Gastroesophageal sphincter (tissue), 3 donors: ENCODE measurements around the gene KCNH1.

Experiments used
- CTCF ChIP-seq, 4 experiments: fragments of 200-600 bp in 2 of 4; fragments of 450-650 bp in 2 of 4; sonication (generic) in 1 of 4; IDR thresholded peaks; one replicate each; pipeline ENCODE4 v1.5.1; 2017 to 2019; ENCODE audit warnings: antibody characterized with exemption in 4 of 4, mild to moderate bottlenecking in 2 of 4, moderate library complexity in 2 of 4
- EP300 ChIP-seq: sonication (generic); formaldehyde crosslinking; IDR thresholded peaks from one replicate; pipeline ENCODE4 v1.6.1; 2017; ENCODE audit warnings: antibody characterized with exemption, mild to moderate bottlenecking
- POLR2A ChIP-seq, 2 donors: fragments of 450-650 bp; IDR thresholded peaks; one replicate each; pipeline ENCODE4 v1.6.1; 2017; ENCODE audit warnings: antibody characterized with exemption in 2 of 2, mild to moderate bottlenecking in 2 of 2, moderate library complexity in 1 of 2
- POLR2AphosphoS5 ChIP-seq: sonication (generic); formaldehyde crosslinking; IDR thresholded peaks from one replicate; pipeline ENCODE4 v1.6.1; 2017; ENCODE audit warnings: antibody characterized with exemption

GRCh38 chr1:210641582-210641981 is 492.4 kb downstream of the KCNH1 start:
- TF ChIP-seq CTCF (IDR thresholded peaks at IDR 0.05) (no peak), POLR2AphosphoS5 (no peak), EP300 (no peak), POLR2A (IDR thresholded peaks at IDR 0.05) (no peak)
